Endothelial cell (in vitro differentiated cells): ENCODE measurements around the gene HM13. TPM values are rescaled to one million over a fixed set of nuclear protein-coding genes. Genes with fewer than 3 reads are reported as not detected.
"Not testable (repeated sequence)": the region's sequence is repeated elsewhere in the genome, so short reads cannot be mapped to it uniquely, and the experiment has no call there.

Experiments
- DNase-seq: peaks from one replicate; pipeline ENCODE4 v3.0.0; 2021; ENCODE audit warnings: low spot score
- H3K27ac Mint-ChIP-seq: one replicate; pipeline ENCODE4 v1.8.0; 2021; ENCODE audit warnings: mixed read lengths, inconsistent platforms; ENCODE audit not compliant: unreplicated experiment
- H3K27me3 Mint-ChIP-seq: one replicate; pipeline ENCODE4 v1.8.0; 2021; ENCODE audit warnings: mild to moderate bottlenecking, moderate library complexity, mixed read lengths, inconsistent platforms; ENCODE audit not compliant: unreplicated experiment
- H3K36me3 Mint-ChIP-seq: one replicate; pipeline ENCODE4 v1.8.0; 2021; ENCODE audit warnings: mild to moderate bottlenecking, low read depth, mixed read lengths, inconsistent platforms; ENCODE audit not compliant: unreplicated experiment
- H3K4me1 Mint-ChIP-seq: one replicate; pipeline ENCODE4 v1.8.0; 2021; ENCODE audit warnings: mild to moderate bottlenecking, mixed read lengths, inconsistent platforms; ENCODE audit not compliant: unreplicated experiment
- H3K4me3 Mint-ChIP-seq: one replicate; pipeline ENCODE4 v1.8.0; 2021; ENCODE audit warnings: mild to moderate bottlenecking, mixed read lengths, inconsistent platforms; ENCODE audit not compliant: unreplicated experiment
- H3K9me3 Mint-ChIP-seq: one replicate; pipeline ENCODE4 v1.8.0; 2021; ENCODE audit warnings: mixed read lengths, inconsistent platforms; ENCODE audit not compliant: unreplicated experiment
- CTCF ChIP-seq: fragments of 200-600 bp; sonication (generic); IDR thresholded peaks from one replicate; pipeline ENCODE4 v1.5.0; 2021; ENCODE audit warnings: antibody characterized with exemption; ENCODE audit not compliant: unreplicated experiment
- total RNA-seq: library from RNA; stranded (reverse); fragmentation: NEBNext Ultra II Directional; extraction: Animal tissue kit (Norgen Biotek cat#: 25700); gene quantifications from one replicate; pipeline ENCODE4 v1.2.1, GENCODE V29; 2021; ENCODE audit not compliant: unreplicated experiment

Gene HM13
- total RNA-seq, 1 donor from 2014 or later, result 153 TPM

GRCh38 chr20:31516166-31516565, 1.9 kb downstream of the HM13 start:
- H3K4me3 Mint-ChIP-seq, result no peak overlapping the region
- H3K4me1 Mint-ChIP-seq, result peaks cover 9% of the 10 kb centered on the region
- H3K27ac Mint-ChIP-seq, result no peak overlapping the region
- peaks cover 6% of the 10 kb centered on the region for H3K27me3 Mint-ChIP-seq
- no peak for TF ChIP-seq CTCF
- no peaks in the 10 kb centered on the region for H3K36me3 Mint-ChIP-seq
- no peak for DNase-seq
- H3K9me3 Mint-ChIP-seq, result no peaks in the 10 kb centered on the region

- Mint-ChIP-seq H3K4me3 (no peak overlapping the region), H3K4me1 (peaks cover 10% of the 10 kb centered on the region)
Observed at GRCh38 chr20:31516651-31517050, 2.4 kb downstream of the HM13 start.

DNA sequence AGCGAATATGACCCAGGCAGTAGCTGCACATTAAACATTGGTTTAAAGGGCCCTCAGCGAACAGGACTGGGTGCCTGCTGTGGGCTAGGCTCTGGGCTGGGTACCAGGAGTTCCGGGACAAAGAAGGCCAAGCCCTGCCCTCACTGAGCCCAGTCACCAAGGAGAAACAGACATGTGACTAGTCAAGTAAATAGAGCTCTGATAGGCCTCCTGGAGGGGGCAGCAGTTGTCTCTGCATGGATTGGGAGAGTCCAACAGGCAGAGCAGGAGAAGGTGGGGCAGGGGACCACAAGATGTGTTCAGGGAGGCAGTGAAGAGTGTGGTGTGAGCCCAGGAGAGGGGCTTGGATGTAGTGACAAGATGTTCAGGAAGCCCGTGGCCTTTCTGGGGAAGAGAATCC, 3.1 kb downstream of the HM13 start:
- peak; percentile 55 for DNase-seq
- Mint-ChIP-seq H3K36me3 (no peaks in the 10 kb centered on the region), H3K9me3 (no peaks in the 10 kb centered on the region), H3K27ac (no peak overlapping the region), H3K27me3 (peaks cover 6% of the 10 kb centered on the region), H3K4me3 (no peak overlapping the region), H3K4me1 (peaks cover 14% of the 10 kb centered on the region)
- no peak for TF ChIP-seq CTCF

More at GRCh38 chr20:31516651-31517050, 2.4 kb downstream of the HM13 start:
- TF ChIP-seq CTCF, result no peak
- Mint-ChIP-seq H3K36me3 (no peaks in the 10 kb centered on the region), H3K27me3 (peaks cover 6% of the 10 kb centered on the region), H3K9me3 (no peaks in the 10 kb centered on the region), H3K27ac (no peak overlapping the region)
- no peak for DNase-seq

DNA sequence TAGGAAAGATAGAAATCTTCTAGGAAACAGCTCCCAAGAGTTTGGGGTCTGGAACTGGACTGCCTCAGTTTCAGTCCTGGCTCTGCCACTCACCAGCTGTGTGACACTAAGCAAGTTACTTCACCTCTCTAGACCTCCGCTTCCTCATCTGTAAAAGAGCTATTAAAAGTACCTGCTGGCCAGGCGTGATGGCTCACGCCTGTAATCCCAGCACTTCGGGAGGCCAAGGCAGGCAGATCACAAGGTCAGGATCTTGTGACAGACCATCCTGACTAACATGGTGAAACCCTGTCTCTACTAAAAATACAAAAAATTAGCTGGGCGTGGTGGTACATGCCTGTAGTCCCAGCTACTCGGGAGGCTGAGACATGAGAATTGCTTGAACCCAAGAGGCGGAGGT, 7.0 kb downstream of the HM13 start:
- peaks cover 37% of the 10 kb centered on the region for H3K4me1 Mint-ChIP-seq
- DNase-seq, H3K9me3 Mint-ChIP-seq, H3K27ac Mint-ChIP-seq, H3K27me3 Mint-ChIP-seq, H3K4me3 Mint-ChIP-seq, H3K36me3 Mint-ChIP-seq: not testable (repeated sequence)

DNA sequence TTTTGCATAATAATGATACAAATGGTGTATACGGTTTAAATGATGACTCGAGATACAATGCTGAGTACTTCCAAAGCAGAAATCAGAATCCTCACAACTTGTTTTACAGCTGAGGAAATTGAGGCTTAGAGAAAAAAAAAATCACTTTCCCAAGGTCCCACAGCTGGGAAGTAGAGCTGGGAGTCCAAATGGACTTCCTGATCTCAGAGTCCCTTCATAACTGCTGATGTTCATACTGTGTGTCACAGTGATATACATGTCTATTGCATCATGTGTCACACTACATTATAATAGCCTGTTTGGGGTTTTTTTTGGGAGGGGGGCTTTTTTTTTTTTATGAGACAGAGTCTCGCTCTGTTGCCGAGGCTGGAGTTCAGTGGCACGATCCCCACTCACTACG, 8.5 kb downstream of the HM13 start:
- Mint-ChIP-seq H3K27me3 (peaks cover 4% of the 10 kb centered on the region), H3K4me3 (no peak overlapping the region), H3K9me3 (no peaks in the 10 kb centered on the region), H3K4me1 (peaks cover 37% of the 10 kb centered on the region), H3K36me3 (peaks cover 8% of the 10 kb centered on the region), H3K27ac (peak overlapping the region; percentile 44)
- TF ChIP-seq CTCF, result no peak
- DNase-seq, result no peak
